HG03175 (cell line): ENCODE measurements around the gene SNX9.
"Not testable (repeated sequence)": the region's sequence is repeated elsewhere in the genome, so short reads cannot be mapped to it uniquely, and the experiment has no call there.

Source experiments
- ATAC-seq: cut with Tn5 transposase; IDR thresholded peaks from one replicate; pipeline ENCODE4 v1.9.1; 2021; ENCODE audit warnings: mild to moderate bottlenecking, moderate library complexity; ENCODE audit not compliant: unreplicated experiment

Gene SNX9

GRCh38 chr6:157946865-157947532 lies 124.0 kb downstream of the SNX9 start:
- ATAC-seq: no peak

GRCh38 chr6:157950899-157951298 lies 127.9 kb downstream of the SNX9 start:
- not testable (repeated sequence) for ATAC-seq

- no peak for ATAC-seq
Observed at GRCh38 chr6:157951828-157952227, 128.8 kb downstream of the SNX9 start.

DNA sequence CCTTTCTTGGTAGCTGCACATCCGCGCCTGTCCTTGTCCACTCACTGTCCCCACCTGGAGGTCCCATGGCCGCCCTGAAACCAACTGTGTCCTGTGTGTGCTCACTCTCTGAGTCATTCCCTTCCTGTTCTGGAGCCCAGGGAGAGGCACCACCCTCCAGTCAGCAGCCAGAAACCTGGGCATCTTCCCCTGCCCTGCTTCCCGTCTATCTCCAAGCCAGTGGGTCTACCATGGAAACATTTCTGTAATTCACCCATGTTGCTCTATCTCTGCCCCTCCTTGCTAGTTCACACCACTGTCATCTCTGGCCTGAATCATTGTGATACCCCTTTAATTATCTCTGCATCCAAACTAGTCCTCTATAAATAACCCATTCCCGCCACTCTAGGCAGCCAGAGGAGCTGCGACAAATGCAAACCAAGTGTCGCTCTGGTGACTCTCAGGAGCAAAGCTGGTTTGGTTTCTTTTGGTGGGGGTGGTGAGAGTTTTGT lies 129.9 kb downstream of the SNX9 start:
- no peak for ATAC-seq

DNA sequence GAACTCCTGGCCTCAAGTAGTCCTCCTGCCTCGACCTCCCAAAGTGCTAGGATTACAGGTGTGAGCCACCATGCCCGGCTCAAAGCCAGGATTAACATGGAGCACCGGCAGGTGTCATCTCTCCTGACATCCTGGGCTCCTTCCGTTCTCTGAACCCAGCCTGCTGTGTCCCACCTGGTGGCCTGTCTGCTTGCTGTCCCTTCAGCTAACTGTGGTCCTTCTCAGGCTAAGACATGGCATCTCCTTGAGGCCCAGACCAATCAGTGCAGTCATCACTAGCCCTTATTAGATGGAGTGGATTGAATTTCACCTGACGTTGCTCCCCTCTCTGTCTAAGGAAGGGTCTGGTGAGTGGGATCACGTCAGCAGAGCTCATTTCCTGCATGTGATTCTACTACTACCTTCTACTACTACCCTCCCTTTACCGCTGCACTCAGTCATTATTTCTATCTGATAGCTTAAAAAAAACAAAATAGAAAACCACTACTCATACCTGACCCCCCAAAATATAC lies 130.6 kb downstream of the SNX9 start:
- ATAC-seq: no peak

DNA sequence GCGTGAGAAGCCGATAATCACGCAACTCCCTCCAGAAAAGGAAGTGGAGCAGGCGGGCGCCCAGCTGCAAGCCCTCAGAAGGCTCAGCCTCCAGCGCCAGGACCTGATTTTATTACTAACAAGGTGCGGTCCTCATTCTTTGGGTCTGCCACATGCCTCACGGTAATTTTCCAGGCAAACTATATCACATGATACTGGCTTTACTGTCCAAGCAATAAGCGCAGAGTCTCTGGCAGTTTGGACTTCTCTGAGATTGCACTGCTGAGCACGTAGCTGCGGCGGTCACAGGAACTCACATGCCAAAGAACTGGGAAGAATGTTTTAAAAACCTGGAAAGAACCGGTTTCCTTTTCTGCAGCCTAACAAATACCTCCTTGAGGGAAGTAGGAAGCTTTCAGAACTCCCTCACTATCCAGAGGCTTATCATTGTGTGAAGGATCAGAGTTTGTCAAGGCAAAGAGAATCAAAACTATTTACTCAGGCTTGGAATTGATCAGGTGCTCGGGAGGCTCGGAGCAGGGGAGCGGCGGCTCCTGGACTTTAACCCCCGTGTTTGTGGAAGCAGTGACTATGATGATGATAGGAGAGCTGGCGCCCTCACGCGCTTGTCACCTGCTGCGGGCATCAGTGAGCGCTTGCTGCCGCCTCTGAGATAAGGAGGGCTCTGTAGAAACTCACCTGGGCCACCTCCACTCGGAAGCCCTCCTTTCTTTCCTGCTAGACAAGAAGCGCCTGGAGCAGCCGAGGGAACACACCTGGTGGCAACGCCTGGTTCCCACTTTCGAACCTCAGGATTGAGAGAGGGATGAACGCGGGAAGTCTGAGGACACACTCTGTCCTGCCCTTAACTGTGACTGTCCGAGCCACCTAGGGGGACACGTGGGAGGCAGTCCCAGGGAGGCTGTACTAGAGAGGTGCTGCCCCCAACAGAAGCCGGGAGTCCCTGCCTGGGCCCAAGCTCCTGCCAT lies 131.4 kb downstream of the SNX9 start:
- ATAC-seq: no peak

DNA sequence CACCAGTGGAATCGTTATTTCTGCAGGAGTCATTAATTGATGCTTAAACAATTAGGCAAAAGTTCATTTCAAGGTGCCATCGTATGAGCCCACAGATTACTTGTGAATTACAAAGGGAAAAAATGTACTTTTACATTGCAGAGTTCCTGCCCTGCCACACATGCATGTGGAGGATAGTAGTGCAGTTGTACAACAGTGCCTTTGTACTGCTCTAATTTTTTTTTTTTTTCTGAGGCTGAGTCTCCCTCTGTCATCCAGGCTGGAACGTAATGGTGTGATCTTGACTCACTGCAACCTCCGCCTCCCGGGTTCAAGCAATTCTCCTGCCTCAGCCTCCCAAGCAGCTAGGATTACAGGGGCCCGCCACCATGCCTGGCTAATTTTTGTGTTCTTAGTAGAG lies 132.6 kb downstream of the SNX9 start:
- no peak for ATAC-seq

- no peak for ATAC-seq
Observed at GRCh38 chr6:157956171-157956730, 133.2 kb downstream of the SNX9 start.

DNA sequence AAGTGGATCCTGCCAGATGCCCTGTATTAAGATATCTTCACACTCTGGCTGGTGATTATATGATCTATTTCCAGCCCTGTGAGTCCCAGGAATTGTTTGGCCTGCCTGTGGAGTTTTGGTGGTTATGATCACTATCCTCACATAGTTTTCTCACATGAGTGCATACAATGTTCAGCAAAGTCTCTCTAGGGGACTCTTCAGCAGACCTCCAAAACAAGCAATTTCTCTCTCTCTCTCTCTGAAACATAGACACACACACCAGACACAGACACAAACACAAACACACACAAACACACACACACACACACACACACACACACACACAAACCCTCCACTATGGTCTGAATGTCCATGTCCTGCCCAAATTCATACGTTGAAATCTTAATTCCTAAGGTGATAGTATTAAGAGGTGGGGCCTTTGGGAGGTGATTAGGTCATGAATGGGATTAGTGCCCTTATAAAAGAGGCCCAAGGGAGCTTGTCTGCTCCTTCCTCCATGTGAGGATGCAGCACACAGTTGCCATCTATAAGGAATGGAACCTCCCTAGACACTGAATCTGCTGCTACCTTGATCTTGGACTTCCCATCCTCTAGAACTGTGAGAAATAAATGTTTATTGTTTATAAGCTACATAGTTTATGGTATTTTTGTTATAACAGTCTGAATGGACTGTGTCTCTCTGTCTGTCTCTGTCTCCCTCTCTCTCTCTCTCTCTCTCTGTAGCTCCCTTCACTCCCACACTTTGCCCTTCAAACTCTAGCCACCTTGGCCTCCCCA lies 136.6 kb downstream of the SNX9 start:
- ATAC-seq: no peak

GRCh38 chr6:157961153-157961831 lies 138.2 kb downstream of the SNX9 start:
- no peak for ATAC-seq

GRCh38 chr6:157961832-157962575 lies 139.0 kb downstream of the SNX9 start:
- no peak for ATAC-seq

DNA sequence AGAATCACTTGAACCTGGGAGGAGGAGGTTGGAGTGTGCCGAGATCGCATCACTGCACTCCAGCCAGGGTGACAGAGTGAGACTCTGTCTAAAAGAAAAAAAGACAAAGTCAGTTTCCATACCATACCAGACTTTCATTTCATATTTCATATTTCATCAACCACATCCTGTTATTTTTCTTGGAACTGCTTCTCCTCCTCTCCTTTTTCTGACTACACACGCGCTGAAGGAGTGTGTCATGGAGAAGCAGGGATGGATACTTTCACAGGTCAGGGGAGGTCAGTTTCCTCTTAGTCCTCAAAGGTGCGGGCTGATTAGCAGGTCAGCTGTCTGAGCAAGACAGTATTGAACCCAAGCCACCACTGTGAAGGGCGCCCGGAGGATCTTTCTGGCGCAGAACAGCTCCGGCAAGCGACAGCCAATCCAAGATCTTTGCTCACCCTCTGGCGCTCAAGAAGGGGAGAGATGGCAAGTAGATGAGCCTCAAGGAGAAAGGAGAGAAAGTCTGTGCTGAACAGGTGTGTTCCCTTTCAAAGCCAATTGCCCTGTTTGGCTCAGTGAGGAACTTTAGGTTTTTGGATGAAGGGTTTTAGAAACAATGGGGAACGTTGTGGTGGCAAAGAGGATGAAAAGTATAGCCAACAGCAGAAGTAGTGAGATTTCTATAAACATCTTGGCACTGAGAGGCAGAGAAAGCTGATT lies 139.7 kb downstream of the SNX9 start:
- ATAC-seq: no peak

DNA sequence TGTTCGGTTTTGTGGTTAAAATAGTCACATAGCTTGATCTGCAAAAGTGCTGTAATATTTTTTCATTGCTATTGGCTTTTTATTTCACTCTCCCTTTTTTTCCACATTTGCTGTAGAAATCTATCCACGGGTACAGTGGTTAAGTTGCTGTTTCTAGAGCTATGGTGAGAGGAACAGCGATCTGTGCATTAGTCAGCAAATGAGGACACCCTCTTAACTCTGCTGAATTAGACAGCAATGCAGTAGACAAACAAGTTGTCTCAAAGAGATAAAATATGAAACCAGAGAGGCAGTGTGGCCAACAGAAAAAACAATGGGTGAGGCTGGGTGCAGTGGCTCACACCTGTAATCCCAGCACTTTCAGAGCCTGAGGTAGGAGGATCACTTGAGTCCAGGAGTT lies 141.1 kb downstream of the SNX9 start:
- ATAC-seq: no peak

DNA sequence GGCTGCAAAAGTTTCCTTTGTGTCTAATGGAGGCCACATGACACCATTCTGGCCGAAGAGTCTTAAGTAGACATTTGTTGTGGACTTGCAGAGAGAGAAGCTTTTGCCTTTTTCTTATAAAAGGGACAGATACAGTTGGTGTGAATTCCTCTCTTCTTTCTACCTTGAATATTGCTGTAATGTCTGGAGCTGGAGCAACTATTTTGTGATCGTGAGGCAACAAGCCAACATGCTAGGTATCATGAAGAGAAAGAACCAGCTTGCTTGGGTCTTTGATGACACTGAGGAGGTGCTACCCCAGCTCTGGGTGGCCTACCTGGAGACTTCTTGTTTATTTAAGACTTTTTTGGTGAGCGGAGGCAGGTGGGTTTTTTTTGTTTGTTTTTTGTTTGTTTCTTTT lies 142.3 kb downstream of the SNX9 start:
- ATAC-seq: no peak

- ATAC-seq: no peak
Observed at GRCh38 chr6:157966589-157966977, 143.5 kb downstream of the SNX9 start.

DNA sequence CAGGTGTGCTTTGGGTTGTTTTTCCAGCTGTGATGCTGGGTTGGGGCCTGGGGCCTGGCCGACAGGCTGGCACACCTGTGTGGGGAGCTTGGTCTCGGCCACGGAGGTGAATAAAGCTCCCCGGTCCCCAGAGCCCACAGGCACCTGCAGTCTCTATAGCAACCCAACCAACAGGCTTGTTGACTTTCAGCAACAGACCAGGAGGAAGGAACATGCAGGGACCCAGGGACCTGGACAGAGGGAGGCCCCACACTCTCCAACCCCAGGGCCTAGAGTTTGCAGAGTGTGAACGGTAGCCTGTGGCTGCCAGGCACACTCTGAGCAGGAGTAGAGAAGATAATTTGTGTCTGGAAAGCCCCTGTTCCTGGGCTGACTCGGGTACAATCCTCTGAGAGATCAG lies 144.0 kb downstream of the SNX9 start:
- no peak for ATAC-seq

DNA sequence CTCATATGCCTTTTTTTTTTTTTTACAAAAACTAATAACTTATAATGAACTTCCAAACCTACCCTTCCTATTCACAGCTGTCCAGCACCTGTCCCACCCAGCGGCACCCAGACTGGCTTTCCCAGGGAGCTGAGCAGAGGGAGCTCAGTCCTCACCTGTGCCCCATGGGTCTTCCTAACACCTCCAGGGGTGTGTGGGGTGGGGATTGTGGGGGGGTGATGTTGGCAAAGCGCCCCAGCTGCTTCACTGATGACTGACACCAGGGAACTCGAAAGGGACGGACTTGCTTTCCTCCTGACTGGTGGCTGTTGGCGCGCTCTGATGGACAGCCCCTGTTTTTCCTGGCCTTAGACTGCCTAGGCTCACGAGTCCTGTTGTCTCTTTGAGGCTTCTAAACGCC lies 144.4 kb downstream of the SNX9 start:
- ATAC-seq: no peak

DNA sequence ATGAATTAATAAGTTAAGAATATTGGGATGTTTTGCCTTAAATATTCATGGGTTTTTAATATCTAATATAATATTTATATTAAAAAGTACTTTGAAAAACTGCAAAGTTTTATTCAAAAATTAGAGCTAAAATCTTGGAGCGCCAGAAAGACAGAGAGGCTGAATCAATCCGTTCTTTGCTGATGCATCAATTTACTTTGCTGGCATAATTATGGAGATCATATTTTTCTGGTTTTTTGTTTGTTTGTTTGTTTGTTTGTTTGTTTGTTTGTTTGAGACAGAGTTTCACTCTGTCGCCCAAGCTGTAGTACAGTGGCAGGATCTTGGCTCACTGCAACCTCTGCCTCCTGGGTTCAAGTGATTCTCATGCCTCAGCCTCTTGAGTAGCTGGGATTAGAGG lies 149.1 kb downstream of the SNX9 start:
- ATAC-seq: not testable (repeated sequence)

DNA sequence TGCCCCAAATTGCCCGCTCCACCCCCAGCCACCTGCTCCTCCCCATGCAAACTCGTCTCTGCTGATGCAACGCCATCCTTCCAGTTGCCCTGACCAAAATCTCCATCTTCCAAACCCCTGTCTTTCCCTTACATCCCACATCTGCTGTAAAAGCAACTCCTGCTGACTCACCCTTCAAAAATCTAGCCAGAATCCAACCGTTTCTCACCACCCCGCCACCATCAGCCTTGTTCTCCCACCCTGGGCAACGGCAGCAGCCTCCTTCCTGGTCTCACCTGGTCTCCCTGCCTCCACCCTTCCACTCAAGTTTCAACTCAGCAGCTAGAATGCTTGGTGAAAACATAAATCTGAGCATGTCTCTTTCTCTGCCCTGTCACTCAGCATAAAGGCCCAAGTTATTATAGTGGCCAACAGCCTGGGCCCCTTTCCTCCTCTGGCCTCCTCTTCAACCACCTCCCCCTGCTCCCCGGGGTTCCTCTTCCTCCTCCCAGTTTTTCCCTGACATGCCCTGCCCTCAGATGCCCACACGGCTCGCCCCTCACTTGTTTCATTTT lies 151.4 kb downstream of the SNX9 start:
- ATAC-seq: no peak
